PC-3 (cell line): ENCODE results near the gene KLF13. TPM values are rescaled to one million over a fixed set of nuclear protein-coding genes. Genes with fewer than 3 reads are reported as not detected.

Experiments
- ATAC-seq: fragments of 200-7000 bp; cut with Tn5 transposase; 2 replicates; pipeline ENCODE4 v1.9.1; 2020; ENCODE audit warnings: mild to moderate bottlenecking, moderate library complexity
- BruUV-seq: library from RNA; stranded (reverse); fragments of 400-500 nt; replicated peaks from 2 replicates; lab custom pipeline; 2021; lab: Mats Ljungman, UMichigan
- CTCF ChIA-PET: fragments of 300-600 bp; sonication (Branson Sonifier 250); formaldehyde crosslinking; loops from one replicate; lab custom pipeline; 2022; ENCODE audit warnings: antibody characterized with exemption; lab: Charles Lee
- POLR2A ChIA-PET: fragments of 300-600 bp; sonication (Branson Sonifier 250); formaldehyde crosslinking; loops from one replicate; lab custom pipeline; 2022; ENCODE audit warnings: antibody characterized with exemption; ENCODE audit not compliant: unreplicated experiment; lab: Charles Lee
- DNase-seq: peaks from one replicate; pipeline ENCODE4 v3.0.0-alpha.2; 2015
- H2AFZ ChIP-seq: fragments of 300-600 bp; sonication (generic); 2 replicates; pipeline ENCODE4 v1.6.0; 2016; ENCODE audit warnings: antibody characterized with exemption, low read length
- H3F3A ChIP-seq: fragments of 300-600 bp; sonication (generic); one replicate; pipeline ENCODE4 v1.6.0; 2017; ENCODE audit warnings: antibody characterized with exemption, low read length, control low read depth, mild to moderate bottlenecking; ENCODE audit not compliant: unreplicated experiment
- H3K27ac ChIP-seq: fragments of 300-600 bp; sonication (generic); 2 replicates; pipeline ENCODE4 v1.5.1; 2016; ENCODE audit warnings: mild to moderate bottlenecking, low read length
- H3K27me3 ChIP-seq: fragments of 300-600 bp; sonication (generic); 2 replicates; pipeline ENCODE4 v1.6.1; 2016; ENCODE audit warnings: low read length, mixed read lengths
- H3K36me3 ChIP-seq: fragments of 300-600 bp; sonication (generic); 2 replicates; pipeline ENCODE4 v1.6.1; 2016; ENCODE audit warnings: low read depth, mixed run types, low read length, mixed read lengths
- H3K4me1 ChIP-seq: fragments of 300-600 bp; sonication (generic); 2 replicates; pipeline ENCODE4 v1.5.1; 2016; ENCODE audit warnings: low read length; ENCODE audit not compliant: insufficient read depth
- H3K4me2 ChIP-seq: fragments of 300-600 bp; sonication (generic); 2 replicates; pipeline ENCODE4 v1.6.0; 2016; ENCODE audit warnings: low read length
- H3K4me3 ChIP-seq: fragments of 300-600 bp; sonication (generic); 2 replicates; pipeline ENCODE4 v1.5.1; 2016; ENCODE audit warnings: mild to moderate bottlenecking, low read length, mixed read lengths
- H3K79me2 ChIP-seq: fragments of 300-600 bp; sonication (generic); 2 replicates; pipeline ENCODE4 v1.6.1; 2017; ENCODE audit warnings: low read length, mixed read lengths
- H3K9ac ChIP-seq: fragments of 300-600 bp; sonication (generic); 2 replicates; pipeline ENCODE4 v1.6.0; 2016; ENCODE audit warnings: mild to moderate bottlenecking, low read length
- H3K9me2 ChIP-seq: fragments of 300-600 bp; sonication (generic); replicated peaks from 2 replicates; pipeline ENCODE4 v1.6.1; 2016; ENCODE audit warnings: mixed run types, low read length, mixed read lengths
- H3K9me3 ChIP-seq: fragments of 300-600 bp; sonication (generic); 2 replicates; pipeline ENCODE4 v1.6.1; 2016; ENCODE audit warnings: low read length, mixed read lengths
- H4K20me1 ChIP-seq: fragments of 300-600 bp; sonication (generic); 2 replicates; pipeline ENCODE4 v1.6.1; 2016; ENCODE audit warnings: low read length, mixed read lengths
- EZH2 ChIP-seq: fragments of 300-600 bp; sonication (generic); IDR thresholded peaks from one replicate; pipeline ENCODE4 v1.6.1; 2017; ENCODE audit warnings: antibody characterized with exemption, mild to moderate bottlenecking, low read length; ENCODE audit not compliant: unreplicated experiment
- EZH2phosphoT487 ChIP-seq: fragments of 300-600 bp; sonication (generic); IDR thresholded peaks from 2 replicates; pipeline ENCODE4 v1.6.1; 2018; ENCODE audit warnings: mild to moderate bottlenecking, antibody characterized with exemption, low read length, borderline replicate concordance
- intact Hi-C: fragments of 100-400 bp; cut with micrococcal nuclease; formaldehyde crosslinking; loops from 2 replicates; pipeline ENCODE4 v1.9.0; 2023
- total RNA-seq: library from RNA; depleted of rRNA; stranded (reverse); fragments of >200 nt; gene quantifications from 2 replicates; pipeline ENCODE4 v1.2.3, GENCODE V29; 2014
- TF ChIP-seq, protein P1 (sequence below): fragments of 300-600 bp; sonication (generic); conservative IDR thresholded peaks from 2 replicates; pipeline ENCODE4 v1.5.1; 2017; ENCODE audit warnings: antibody characterized with exemption, low read depth, mild to moderate bottlenecking, low read length

Gene KLF13
- total RNA-seq, 1 experiment from 2014 or later, result 11.4 TPM

DNA sequence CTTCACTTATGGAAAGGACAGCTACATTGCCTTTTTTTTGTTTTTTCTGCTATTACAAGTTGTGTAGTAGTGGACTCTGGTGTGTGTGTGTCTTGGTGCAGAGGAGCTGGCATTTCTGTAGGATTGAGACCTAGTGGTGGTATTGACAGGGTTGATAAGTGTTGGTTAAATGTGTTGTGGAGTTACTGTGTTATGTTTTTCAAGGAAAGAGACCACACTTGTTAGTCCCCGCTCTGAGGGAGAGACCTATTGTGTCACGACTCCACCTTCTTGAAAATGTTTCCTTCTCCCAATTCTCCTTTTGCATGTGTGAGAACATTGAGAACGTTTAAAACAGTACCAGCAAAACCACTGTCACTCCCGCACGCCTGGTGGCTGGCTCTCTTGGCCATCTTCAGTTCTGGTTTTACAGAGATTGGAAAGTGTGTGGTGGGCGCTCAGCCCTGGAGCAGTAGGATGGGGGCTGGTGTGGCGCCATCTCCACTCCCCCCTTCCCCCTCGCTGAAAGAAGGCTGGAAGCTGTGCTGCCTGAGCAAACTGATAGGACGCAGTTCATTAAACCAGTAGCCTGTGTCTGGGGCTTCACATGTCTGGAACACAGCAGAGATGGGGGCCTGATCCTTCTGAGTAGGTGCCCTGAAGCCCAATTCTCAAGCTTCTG is 5.5 kb downstream of the KLF13 start:
- TF ChIP-seq EZH2phosphoT487 (no peak), EZH2 (no peak)
- TF ChIP-seq, protein P1, sequence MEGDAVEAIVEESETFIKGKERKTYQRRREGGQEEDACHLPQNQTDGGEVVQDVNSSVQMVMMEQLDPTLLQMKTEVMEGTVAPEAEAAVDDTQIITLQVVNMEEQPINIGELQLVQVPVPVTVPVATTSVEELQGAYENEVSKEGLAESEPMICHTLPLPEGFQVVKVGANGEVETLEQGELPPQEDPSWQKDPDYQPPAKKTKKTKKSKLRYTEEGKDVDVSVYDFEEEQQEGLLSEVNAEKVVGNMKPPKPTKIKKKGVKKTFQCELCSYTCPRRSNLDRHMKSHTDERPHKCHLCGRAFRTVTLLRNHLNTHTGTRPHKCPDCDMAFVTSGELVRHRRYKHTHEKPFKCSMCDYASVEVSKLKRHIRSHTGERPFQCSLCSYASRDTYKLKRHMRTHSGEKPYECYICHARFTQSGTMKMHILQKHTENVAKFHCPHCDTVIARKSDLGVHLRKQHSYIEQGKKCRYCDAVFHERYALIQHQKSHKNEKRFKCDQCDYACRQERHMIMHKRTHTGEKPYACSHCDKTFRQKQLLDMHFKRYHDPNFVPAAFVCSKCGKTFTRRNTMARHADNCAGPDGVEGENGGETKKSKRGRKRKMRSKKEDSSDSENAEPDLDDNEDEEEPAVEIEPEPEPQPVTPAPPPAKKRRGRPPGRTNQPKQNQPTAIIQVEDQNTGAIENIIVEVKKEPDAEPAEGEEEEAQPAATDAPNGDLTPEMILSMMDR, result no peak
- Histone ChIP-seq H3K36me3 (no peaks in the 10 kb centered on the region), H2AFZ (no peak overlapping the region), H3K9me2 (no peaks in the 10 kb centered on the region), H3K4me2 (no peak overlapping the region), H3K9me3 (no peaks in the 10 kb centered on the region), H3K9ac (no peak overlapping the region), H3K27ac (no peak overlapping the region), H3K27me3 (no peaks in the 10 kb centered on the region), H3F3A (no peaks in the 10 kb centered on the region), H3K79me2 (peaks cover 29% of the 10 kb centered on the region; the same call in 1 of the 2 replicates), H4K20me1 (no peaks in the 10 kb centered on the region), H3K4me1 (peaks cover 5% of the 10 kb centered on the region; the same call in 1 of the 2 replicates), H3K4me3 (no peak overlapping the region)
- ATAC-seq (no peak), DNase-seq (no peak)
- CTCF ChIA-PET, result no interaction called here
- intact Hi-C loops, result no loop called here
- POLR2A ChIA-PET, result no interaction called here
- BruUV-seq, result no TSS peak

DNA sequence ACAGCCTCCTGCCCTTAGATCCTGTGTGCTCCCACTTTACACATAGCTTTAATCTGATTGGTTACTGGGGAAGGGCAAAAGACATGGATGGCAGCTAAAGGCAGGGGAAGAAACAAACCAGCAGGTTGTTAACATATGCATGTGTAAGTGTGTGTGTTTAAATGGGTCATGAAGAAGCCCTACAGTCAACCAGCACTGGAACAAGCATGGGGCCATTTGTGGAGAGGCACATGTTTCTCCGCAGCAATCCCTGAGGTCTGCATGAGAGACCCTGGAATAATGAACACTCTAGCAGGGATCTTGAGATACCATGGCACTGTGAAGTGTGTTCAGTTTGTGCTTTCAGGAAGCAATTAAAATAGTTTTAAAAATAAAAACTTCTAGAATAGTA is 6.0 kb downstream of the KLF13 start:
- H3K4me2 ChIP-seq, result no peak overlapping the region
- CTCF ChIA-PET, result no interaction called here
- DNase-seq (no peak), ATAC-seq (no peak)
- H3K27ac ChIP-seq, result no peak overlapping the region
- H3K36me3 ChIP-seq, result no peaks in the 10 kb centered on the region
- H3K9me2 ChIP-seq, result no peaks in the 10 kb centered on the region
- intact Hi-C loops, result no loop called here
- peaks cover 31% of the 10 kb centered on the region; the same call in 1 of the 2 replicates for H3K79me2 ChIP-seq
- POLR2A ChIA-PET, result no interaction called here
- H3K4me1 ChIP-seq, result peaks cover 5% of the 10 kb centered on the region; the same call in 1 of the 2 replicates
- no peak overlapping the region for H3K9ac ChIP-seq
- BruUV-seq, result no TSS peak
- TF ChIP-seq EZH2, result no peak
- H2AFZ ChIP-seq, result no peak overlapping the region
- 0 out of 2 replicates have a peak, but pooled peaks cover 3% of the 10 kb centered on the region for H4K20me1 ChIP-seq
- no peaks in the 10 kb centered on the region for H3K27me3 ChIP-seq
- no peaks in the 10 kb centered on the region for H3F3A ChIP-seq
- H3K4me3 ChIP-seq, result no peak overlapping the region
- no peaks in the 10 kb centered on the region for H3K9me3 ChIP-seq

GRCh38 chr15:31333119-31333518 is 6.5 kb downstream of the KLF13 start:
- Histone ChIP-seq H3K79me2 (peaks cover 35% of the 10 kb centered on the region; the same call in 1 of the 2 replicates), H4K20me1 (peaks cover 5% of the 10 kb centered on the region; the same call in 1 of the 2 replicates), H3K27me3 (no peaks in the 10 kb centered on the region), H3K4me2 (no peak overlapping the region), H3K4me3 (no peak overlapping the region), H3K4me1 (peaks cover 5% of the 10 kb centered on the region; the same call in 1 of the 2 replicates), H3K27ac (no peak overlapping the region), H3K36me3 (no peaks in the 10 kb centered on the region), H3F3A (no peaks in the 10 kb centered on the region), H2AFZ (no peak overlapping the region), H3K9me3 (no peaks in the 10 kb centered on the region), H3K9me2 (no peaks in the 10 kb centered on the region), H3K9ac (no peak overlapping the region)
- TF ChIP-seq EZH2 (no peak), EZH2phosphoT487 (no peak)
- TF ChIP-seq, protein P1, result no peak
- intact Hi-C loops, result no loop called here
- DNase-seq, result no peak
- no peak for ATAC-seq
- CTCF ChIA-PET, result no interaction called here
- POLR2A ChIA-PET, result no interaction called here
- BruUV-seq, result no TSS peak
